GM19452 (cell line): ENCODE results near the gene FBXW12.
"Not testable (repeated sequence)": the region's sequence is repeated elsewhere in the genome, so short reads cannot be mapped to it uniquely, and the experiment has no call there.

Experiments used
- ATAC-seq: cut with Tn5 transposase; IDR thresholded peaks from one replicate; pipeline ENCODE4 v1.9.1; 2021; ENCODE audit not compliant: unreplicated experiment

The FBXW12 gene

DNA sequence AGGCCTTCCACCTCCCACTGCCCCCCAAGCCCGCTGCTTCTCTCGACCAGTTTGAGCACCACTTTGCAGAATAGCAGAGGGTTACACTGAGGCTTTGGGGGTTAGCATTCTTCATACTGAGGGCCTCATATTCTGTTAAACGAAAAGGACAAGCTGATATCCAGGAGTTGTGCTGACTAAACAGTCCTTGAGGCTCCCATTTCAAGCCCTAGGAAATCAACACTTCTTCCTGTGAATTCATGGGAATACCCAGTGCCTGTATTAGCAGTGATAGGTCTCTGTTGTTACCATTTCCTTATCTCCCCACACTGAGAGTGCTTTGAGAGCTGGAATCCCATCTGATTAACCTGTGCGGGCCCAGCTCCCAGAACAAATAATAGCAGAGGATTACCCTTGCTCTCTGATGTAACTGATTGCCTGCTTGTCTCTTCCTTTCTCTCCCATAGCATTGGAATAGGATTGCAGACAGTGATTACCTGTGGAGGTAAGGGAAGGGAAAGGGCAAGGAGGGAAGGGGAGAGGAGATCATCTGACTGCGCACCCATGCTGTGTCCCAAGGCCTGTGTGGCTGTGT lies 930 bp downstream of the FBXW12 start:
- ATAC-seq, result no peak

DNA sequence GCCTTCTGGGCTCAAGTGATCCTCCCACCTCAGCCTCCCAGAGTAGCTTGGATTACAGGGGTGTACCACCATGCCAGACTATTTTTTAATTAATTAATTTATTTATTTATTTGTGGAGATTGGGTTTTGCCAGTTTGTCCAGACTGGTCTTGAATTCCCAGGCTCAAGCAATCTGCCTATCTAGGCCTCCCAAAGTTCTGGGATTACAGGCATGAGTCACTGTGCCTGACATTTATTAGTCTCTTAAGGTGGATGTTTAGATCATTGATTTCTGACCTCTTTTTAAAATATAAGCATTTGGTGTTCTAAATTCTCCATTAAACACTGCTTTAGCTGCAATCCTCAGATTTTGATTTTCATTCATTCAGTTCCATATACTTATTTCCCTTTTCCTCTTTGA lies 15.6 kb downstream of the FBXW12 start:
- ATAC-seq, result no peak

GRCh38 chr3:48388966-48389365 lies 16.9 kb downstream of the FBXW12 start:
- ATAC-seq, result no peak

- ATAC-seq, result no peak
Measured at GRCh38 chr3:48394391-48394790, 22.4 kb downstream of the FBXW12 start.

GRCh38 chr3:48395714-48396113 lies 23.7 kb downstream of the FBXW12 start:
- ATAC-seq, result no peak

DNA sequence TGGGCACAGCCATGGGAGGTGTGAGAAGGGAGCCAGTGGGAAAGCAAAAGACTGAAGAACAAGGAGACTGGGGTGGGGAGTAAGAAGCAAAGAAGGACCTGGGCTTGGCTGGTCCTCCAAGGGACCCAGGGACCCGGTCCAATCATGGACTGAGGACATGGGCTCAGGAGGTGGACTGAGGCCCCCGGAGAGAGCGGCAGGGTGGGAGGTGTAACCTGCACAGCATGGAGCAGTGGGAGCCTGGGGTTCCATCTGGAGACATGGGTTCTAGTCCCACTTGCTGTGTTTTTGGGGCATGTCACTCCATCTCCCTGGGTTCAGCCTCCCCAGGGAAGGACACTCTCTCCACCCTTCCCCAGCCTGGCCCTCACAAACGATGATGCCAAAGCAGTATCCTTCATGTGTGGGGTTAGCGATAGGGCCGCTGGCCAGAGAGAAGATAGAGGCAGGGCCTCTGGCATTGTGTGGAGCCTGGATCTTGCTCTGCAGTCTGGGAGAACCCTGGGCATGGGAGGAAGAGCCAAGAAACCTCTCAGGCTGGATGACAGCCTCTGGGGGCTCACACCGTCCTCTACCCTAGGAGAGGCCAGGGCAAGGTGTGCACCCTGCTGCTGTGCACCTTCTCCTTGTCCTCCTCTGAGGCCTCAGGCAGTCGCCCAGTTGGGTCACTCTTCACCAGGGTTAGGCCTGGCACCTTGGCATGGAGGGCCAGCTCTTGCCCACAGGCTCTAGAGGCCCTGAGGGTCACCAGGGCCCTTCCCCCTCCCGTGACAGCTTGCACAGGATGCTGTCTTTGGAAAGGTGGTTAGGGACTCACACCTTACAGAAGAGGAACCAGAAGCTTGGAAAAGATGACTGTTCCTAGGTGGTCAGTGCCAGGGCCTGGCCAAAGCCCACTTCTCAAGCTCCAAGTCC lies 26.0 kb downstream of the FBXW12 start:
- ATAC-seq, result no peak

- ATAC-seq, result no peak
Measured at GRCh38 chr3:48398701-48399386, 26.8 kb downstream of the FBXW12 start.

DNA sequence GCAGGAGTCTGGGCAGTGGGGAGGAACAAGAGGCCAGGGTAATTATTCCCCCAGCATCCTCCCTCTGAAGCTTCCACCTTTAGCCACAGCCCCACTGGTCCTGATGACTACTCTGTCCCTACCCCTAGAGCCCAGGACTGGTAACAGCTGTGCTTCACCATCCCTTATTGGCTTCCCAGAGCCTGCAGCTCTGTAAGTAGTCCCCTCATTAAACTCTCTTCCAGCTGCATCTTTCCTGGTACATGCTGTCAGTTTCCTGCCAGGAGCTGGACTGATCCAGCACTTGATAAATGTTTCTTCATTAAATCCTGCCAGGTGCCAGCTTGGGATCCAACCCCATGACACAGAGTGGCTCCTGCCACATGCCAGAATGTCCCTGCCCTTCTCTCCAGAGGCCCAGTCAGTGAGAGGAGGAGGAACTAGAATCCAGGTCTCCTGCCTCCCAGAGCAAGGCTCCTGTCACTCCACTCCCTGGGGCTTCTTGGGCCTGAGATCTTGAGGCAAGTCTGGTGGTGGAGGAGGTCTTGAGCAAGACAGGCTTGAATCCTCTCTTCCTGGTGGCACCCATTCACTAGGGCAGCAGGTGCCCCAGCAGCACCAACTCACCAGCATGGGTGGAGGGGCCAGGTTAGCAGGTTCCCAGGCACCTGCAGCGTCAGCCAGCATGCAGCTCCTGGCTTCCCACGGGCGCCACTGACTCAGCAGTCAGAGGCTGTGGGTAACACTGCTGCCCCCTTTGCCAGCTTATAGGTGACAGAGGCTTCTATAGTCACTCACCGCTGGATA lies 27.6 kb downstream of the FBXW12 start:
- no peak for ATAC-seq

DNA sequence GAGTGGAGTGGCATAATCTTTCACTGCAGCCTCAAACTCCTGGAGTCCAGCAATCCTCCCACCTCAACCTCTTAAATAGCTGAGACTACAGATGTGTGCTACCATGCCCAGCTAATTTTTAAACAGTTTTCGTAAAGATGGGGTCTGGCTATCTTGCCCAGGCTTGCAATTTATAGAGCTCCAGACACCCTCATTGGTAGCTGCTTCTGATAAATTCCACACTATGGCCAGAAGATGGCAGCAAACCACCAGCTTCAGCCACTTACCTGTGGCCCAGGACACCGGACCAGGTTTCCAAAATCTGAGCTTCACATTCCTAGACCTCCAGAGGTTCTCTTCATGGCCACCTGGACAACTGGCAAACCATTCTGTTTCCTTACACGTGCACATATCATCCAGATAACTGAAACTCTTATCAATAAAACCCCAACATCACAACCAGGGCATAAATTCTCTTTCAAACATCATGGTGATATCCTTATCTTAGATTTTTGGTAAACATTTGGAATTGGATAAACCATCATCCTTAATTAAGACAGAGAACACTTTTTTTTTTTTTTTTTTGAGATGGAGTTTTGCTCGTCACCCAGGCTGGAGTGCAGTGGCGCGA lies 28.9 kb downstream of the FBXW12 start:
- ATAC-seq, result no peak

- not testable (repeated sequence) for ATAC-seq
Measured at GRCh38 chr3:48401434-48401901, 29.4 kb downstream of the FBXW12 start.

- no peak for ATAC-seq
Measured at GRCh38 chr3:48402281-48402732, 30.3 kb downstream of the FBXW12 start.

DNA sequence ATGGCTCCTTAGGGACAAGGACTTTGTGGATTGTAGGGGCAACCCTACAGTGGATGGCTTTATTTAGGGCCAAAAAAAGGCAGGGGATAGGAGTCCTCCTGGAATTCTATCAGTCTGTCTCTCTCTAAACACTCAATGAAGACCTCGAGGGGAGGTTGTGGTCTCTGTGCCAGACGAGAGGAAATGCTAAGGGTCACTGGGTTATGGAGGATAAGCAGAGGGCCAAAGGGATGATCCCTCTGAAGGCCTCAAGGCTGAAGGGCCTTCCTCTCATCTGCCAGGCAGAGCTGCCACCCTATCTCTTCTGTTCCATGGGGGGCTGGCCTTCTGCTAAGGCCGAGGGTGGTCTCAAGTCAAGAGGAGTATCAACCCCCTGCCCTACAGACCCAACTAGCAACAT lies 30.9 kb downstream of the FBXW12 start:
- no peak for ATAC-seq

- no peak for ATAC-seq
Measured at GRCh38 chr3:48403533-48404439, 31.8 kb downstream of the FBXW12 start.

DNA sequence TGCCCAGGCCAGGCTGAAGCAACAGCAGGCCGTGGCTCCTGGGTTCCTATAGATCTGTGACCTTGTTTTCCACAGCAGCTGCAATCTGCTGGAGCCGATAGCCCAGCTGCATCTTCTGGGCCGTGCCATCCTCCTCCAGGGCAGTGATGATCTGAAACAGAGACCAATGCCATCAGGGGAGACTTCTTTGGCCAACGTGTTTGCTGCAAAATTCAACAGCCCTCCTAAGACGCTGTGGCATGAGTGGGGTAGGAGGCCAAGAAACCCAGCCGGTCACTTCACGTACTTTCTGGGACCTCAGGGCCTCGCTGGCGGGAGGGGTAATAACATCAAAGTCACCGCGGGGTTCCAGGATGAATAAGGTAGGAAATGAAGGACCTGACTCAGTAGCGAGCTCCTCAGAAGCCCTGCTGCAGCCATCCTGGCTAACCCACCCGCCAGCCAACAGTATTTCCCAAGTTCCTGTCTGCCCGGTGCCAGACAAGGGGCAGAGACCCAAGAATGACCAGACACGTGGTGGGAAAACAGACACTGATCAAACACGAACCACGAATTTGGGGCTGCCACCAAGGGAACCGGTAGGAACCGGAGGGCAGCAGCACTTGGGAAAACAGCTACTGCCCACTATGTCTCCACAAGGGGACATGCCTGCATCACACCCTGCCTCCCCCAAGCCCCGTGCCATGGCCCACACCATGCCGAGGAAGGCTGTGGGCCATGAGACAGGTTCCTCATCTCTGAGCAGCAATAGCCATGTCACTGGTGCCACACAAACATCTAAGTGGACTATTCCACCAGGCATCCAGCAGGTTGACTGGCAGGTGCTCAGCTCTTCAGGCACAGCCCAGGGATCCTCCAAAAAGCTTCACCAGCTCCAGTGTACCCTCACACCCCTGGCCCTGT lies 32.7 kb downstream of the FBXW12 start:
- no peak for ATAC-seq

GRCh38 chr3:48405343-48405881 lies 33.4 kb downstream of the FBXW12 start:
- no peak for ATAC-seq

- no peak for ATAC-seq
Measured at GRCh38 chr3:48405971-48406370, 34.0 kb downstream of the FBXW12 start.

GRCh38 chr3:48406443-48407431 lies 34.7 kb downstream of the FBXW12 start:
- no peak for ATAC-seq
